Activated CD8-positive, alpha-beta memory T cell treated with anti-CD3 and anti-CD28 coated beads for 4 hours (primary cell): ENCODE measurements around the gene STK32C.
A peak's percentile ranks its signal among the peaks of the same experiment; 100 is the strongest.

Experiments
- DNase-seq, 2 donors: peaks; one replicate each; pipeline ENCODE4 v3.0.0-alpha.2; 2020; ENCODE audit warnings: low read depth in 2 of 2

Gene STK32C

DNA sequence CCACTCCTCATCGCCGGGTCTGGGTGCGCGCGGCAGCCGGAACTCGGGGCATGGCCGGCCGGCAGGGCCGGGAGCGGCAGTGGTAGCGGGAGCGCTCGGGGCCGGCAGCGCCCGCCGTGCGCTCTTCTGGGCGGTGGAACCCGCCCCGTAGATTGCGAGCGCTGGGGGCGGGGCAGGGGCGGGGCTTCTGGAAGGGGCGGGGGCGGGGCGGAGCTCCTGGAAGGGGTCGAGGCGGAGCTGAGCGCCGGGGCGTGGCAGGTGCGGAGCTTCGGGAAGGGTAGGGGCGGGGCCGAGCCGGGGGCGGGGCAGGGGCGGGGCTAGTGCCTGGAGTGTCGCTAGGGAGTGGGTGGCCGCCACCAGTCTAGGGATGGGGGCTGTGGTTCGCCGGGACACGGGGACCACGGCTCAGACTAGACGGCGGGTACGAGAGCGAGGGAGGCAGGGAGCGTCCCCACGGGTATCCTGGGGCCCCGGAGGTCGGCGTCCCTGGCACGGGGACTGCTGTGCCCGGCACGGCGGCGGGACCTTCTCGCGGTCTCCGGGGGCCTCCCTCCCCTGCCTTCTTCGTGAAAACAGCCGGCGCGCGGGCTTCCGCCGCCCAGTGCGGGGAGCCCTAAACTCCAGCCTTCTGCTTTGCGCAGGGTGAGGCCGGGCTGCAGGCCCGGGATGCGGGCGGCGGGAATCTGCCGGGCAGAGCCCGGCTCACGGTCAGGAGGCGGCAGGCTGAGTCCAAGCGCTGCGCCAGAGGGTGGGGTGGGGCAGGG, at the start of gene STK32C:
Gene STK32C, minus strand, starts transcription at position 128 of the 764 bp plus-strand sequence. Its CDS starts 117 bp downstream, at position 11.
- peak; percentile 76 to 82 for DNase-seq

DNA sequence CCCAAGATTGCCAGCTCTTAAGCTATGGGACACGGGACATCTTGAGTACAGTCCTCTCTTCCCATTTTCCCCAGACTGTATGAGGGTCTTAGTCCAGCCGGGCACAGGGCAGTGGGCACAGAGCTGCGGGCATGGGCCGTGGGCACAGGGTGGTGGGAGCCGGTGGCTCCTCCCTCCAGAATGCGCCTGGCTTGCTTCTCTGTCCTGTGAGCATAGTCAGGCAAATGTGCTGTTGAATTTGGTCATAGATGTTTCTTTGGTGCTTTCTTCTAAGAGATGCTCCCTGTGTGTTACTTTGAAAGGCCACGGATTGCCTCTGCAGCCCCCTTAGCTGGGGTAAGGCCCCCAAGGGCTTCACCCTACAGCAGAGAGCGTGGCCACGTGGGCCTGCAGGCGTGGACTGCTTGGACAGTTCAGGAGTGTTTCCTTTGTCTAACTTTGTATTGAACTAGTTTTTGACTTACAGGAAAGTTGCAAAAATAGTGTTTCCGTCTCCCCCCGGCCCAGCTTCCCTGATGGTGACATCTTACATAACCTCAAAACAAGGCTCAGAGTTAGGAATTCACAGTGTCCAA, 49.0 kb upstream of the STK32C start:
- no peak for DNase-seq

DNA sequence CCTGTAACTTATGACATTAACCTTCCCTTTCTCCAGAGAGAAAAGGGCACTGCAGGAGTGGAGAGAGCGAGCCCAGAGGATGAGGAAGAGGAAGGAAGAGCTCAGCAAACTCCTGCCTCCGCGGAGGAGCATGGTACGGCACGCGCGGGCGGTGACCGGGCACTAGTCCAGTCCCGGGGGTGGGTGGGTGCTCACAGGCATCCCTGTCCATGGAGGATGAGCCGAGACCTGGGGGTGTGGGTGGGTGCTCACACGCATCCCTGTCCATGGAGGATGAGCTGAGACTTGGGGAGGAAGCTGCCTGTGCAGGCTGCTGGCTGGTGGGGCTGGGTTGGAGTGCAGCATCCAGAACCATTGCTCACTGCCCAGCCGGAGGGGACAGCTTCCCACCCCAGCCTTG, 48.0 kb upstream of the STK32C start:
- DNase-seq: no peak

DNA sequence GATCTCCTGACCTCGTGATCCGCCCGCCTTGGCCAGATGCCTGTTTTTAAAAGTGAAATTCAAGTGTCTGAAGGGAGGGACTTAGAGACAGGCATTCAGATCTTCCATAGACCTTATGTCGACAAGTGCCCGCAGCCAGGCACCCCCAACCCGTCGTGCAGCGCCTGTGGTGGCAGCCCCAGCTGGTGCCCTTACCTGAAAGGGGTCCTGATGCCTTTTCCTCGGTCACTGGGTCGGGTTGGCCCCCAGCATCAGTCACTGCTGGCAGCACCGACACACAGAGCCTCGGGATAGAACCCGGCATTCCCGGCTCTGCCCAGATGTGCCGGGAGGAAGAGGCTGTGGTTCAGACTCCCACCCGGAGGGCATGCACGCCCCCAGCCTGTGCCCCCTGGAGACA, 47.5 kb upstream of the STK32C start:
- DNase-seq: no peak

DNA sequence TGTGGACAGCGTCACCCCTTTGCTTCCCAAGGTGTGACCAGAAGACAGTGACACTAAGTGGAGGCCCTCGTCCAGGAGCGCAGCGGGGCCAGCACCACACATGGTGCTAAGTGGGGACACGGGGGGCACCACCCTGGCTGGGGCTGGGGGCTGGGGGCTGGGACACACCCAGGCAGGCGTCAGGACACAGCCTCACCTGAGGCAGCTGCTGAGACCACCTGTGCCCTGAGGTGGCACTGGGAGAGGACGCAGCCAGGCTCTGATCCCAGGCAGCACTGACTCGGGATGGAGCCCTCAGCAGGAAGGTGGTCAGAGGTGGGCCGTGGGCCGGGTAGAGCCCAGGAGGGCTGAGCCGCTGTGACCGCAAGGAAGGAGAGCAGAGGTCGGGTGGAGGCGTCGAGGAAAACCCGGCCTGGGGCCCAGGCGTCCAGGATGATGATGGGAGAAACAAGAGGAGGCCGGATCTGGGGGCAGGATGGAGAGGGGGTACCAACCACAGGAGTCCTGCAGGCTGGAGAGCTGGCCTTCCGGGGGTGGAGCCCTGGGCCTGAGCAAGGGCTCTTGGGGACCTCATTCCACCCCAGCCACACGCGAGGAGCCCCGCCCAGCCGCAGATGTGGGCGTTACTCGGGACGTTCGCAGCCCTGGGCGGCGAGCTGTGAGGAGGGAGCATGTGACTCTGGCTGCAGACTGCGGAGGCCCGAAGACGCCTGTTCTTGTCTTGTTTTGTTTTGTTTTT, 46.8 kb upstream of the STK32C start:
- no peak for DNase-seq

DNA sequence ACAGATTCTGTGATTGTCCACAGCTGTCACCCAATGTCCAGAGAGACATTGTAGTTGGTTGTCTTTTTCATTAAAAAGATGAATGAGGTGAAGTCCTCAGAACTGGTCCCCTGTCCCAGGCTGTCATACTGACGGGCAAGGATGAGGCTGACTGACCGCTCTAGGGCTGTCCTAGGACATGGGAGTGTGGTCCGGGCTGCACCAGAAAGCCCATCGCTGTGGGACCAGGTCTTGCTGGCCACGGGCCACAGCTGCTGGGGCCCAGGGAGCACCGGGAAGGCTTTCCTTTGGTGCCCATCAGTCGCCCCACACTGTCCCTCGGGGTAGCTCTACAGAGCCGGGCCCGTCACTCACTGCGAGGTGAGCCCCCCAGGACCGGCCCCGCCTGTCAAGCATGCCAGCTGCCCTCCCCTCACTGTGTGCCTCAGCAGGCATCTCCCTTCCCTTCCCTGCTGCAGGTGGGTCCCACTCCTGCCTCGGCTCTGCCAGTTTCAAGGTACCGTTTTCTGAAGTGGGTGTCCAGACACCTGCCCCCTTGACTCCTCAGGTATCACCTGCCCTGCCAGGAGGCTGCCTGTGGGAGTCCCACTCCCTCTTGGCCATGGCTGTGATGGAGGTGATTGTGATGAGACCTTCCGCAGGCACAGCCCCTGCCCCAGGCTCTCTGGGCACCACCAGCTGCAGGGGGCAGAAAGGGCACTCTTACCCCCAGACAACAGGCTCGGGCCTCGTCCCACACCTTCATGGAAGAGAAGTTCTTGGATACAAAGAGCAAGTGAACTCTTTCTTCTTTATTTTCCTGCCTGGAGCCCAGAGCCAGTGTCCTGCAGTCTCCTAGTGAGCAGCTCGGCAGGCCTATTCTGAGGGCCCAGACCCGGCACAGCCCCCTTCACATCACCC, 46.0 kb upstream of the STK32C start:
- no peak for DNase-seq

DNA sequence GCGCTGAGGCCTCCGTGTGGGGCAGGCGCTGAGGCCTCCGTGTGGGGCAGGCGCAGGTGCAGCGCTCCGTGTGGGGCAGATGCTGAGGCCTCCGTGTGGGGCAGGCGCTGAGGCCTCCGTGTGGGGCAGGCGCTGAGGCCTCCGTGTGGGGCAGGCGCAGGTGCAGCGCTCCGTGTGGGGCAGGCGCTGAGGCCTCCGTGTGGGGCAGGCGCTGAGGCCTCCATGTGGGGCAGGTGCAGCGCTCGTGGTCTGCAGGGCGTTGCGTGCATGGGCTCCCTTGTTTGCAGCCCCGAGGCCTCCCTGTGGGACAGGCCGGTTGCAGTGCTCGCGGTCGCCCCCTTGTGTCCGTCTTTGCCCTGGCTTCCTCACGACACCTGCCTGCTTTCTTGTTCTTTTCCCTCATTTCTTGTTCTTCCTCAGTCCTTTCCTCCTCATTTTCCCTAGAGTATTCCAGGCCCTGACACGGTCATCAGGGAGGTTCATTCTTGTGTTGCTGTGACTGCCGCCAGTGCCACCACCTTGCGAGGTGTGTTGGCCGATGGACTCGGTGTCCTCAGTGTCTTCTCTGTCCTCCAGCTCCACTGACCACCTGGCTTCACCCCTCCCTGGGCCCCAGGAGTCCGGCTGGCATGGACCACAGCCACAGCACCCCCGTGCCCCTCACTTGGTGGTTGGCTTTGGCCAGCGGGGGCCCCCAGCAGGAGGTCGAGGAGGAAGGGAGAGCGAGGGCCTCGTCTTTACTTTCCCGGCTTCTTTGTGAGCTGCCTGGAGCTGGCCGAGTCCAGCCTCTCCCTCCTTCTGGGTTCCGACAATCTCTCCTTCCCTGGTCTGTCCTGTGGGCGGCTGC, 44.9 kb upstream of the STK32C start:
- peak in 1 of 2 donors; percentile 53 for DNase-seq

DNA sequence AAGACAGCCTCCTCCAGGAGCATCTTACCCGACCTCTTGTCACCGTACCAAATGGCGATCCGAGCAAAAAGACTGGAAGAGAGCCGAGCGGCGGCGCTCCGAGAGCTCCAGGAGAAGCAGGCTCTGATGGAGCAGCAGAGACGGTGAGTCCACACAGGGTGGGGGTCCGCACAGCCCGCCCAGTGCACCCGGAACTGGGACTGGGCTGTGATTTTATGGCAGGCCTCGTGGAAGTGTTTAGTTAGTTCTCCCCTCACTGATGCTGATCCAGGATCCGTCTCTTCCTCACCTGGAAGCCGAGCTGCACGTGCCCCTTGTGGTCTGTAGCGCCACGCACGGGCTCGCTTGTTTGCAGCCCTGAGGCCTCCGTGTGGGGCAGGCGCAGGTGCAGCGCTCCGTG, 43.9 kb upstream of the STK32C start:
- DNase-seq: no peak

DNA sequence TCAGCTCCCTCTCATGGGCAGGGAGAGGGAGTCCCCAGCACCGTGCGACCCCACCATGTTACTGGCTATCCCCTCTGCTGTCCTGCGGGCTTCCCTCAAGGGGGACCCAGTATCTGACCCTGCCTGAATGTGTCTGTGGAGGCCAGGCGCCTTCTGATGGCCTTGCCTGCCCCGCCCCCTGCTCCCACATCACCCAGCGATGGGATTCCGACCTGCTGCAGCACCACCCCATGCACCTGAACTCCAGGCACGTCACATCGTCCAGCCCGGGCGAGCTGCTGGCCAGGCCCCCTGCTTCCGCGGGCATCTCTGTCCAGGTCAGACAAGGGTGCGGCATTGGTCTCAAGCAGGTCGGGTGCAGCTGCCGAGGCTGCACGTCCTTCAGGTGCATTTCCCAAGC, 43.2 kb upstream of the STK32C start:
- DNase-seq: no peak

DNA sequence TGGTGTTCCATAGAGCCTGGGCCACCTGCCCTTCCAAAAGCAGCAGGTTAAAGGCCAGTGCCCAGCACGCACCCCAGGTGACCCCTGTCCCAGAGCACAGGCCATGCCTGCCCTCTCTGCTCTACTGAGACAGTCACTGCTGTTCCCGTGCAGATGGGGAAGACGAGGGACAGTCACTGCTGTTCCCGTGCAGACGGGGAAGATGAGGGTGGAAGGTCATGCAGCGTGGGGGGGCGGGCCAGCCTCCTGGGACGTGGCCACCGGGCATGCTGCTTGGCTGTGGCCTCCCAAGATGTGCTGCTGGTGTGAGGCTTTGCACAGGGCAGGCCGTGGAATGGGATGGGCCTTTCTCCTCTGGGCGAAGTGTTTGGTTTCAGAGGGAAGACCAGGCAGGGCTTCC, 42.6 kb upstream of the STK32C start:
- DNase-seq: no peak

DNA sequence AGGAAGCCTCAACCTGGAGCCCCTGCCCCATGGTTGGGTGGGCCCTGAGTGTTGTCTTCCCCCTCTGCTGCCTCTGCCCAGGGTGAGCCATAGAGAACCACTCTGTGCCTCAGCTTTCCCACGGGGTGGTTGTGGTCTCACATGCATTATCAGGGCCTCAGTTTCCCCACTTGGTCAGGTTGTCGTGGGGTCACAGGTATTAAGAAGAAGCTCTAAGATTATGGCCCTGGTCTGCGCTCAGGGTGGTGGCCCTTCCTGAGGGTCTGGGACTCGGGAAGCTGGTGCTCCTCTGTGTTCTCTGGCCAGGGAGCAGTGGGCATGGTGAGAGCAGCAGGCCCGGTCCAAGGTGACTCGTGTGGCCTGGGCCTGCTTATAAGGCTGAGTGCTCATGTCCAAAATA, 42.0 kb upstream of the STK32C start:
- no peak for DNase-seq

DNA sequence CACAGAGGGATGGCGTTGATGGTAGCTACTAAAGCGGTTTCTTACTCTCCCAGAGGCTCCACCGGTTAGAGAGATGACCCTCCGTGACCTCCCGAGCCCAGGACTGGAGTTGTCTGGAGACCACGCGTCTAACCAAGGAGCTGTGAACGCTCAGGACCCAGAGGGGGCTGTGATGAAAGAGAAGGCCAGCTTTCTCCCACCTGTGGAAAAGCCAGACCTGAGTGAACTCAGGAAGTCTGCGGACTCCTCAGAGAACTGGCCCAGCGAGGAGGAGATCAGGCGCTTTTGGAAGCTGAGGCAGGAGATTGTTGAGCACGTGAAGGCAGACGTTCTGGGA, 40.1 kb upstream of the STK32C start:
- DNase-seq: no peak

DNA sequence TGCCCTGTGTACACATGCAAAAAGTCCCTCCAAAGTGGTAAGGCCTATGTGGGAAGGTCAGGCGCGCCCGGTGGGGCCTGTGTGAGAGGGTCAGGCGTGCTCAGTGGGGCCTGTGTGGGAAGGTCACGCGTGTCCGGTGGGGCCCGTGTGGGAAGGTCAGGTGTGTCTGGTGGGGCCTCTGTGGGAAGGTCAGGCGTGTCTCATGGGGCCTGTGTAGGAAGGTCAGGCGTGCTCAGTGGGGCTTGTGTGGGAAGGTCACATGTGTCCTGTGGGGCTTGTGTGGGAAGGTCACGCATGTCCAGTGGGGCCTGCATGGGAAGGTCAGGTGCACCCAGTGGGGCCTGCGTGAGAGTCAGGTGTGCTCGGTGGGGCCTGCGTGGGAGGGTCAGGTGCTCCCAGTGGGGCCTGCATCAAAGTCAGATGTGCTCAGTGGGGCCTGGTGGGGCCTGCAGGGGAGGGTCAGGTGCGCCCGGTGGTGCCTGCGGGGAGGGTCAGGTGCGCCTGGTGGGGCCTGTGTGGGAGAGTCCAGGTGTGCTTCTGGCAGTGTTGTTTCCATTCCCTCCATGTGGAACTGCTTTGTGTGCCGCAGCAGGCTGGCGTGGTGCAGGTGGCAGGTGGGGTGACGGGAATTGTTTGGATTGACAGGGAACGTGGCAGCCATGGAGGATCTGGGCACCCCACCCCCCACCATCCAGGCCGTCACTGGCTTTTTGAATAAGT, 39.6 kb upstream of the STK32C start:
- DNase-seq: no peak

DNA sequence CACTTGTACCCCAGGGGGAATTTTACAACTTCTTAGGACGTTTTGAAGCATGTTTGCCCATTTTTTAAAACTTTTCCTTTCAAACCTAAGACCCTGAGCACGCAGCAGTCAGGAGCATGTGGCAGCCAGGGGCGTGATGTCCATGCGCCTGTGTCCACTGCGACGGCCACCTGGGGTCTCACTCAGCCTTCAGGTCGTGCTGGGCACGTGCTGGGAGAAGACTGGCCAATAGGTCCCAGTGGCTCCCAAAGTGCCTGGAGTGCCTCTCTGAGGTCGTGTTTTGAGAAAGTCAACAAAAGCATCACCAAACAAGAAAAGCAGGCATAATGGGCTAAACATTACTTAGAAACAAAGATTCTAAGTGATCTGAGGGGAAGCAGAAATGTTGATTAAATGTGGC, 39.1 kb upstream of the STK32C start:
- no peak for DNase-seq

DNA sequence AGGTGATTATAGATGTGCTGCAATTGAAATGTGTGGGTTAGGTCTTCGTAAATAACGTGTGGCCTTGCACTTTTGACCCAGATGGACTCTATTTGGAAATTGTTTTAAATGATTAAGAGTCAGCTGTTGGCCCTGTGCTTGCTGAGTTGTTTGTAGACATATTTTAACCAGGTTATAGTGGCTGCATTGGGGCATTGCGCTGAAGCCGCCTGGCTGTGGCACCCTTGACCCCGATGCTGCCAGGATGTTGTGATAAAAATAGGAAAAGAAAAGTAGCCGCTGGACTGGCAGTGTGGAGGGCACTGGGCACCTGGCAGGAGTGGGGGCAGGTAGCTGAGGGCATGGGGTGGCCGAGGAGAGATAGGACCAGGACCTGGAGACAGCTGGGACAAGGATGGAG, 37.6 kb upstream of the STK32C start:
- DNase-seq: no peak

DNA sequence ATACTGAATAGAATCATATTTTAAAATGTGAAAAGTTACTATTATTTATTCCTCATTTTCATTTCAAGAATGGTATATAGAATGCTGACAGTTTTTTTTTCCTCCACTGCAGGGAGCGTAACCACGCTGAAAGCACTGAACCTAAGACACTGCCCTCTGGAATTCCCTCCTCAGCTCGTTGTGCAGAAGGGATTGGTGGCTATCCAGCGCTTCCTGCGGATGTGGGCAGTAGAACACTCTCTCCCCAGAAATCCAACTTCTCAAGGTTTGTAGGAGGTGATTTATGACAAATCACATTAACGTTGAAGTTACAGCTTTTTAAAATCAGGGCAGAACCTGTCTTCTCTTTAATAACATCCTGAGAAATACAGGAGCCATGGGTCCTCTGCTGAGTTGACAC, 36.6 kb upstream of the STK32C start:
- no peak for DNase-seq

DNA sequence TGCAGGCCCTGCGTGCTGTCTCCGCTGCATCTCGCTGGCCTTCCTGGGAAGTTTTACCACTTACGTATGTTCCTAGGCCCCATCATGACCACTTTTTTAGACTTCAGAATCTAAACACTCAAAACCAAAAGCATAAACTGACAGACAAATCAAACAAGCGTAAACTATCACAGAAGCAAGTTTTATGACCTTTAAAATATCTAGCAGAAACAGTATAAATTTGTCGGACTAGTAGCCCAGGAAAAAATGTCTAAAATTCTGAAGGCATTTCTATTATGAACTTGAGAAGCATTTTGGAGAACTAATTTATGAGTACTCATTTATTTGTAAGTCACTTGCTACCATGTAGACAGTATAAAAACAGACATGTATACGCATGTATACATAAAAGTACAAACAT, 34.8 kb upstream of the STK32C start:
- no peak for DNase-seq

DNA sequence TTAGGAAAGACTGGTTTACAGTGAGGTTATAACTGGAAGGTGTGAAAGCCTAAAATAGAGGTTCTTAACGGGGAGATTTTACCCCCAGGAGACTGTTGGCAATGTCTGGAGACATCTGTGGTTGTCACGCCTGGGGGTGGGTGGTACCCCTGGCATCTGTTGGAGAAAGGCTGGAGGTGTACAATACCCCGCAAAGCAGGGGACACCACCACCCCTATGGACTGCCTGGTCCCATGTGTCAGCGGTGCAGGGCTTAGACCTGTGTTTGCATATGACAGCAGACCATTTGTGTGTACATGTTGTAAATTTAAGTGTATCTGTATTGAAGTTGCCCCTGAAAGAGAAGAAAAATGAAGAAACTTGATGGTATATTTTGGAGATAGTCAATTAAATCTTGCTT, 34.0 kb upstream of the STK32C start:
- DNase-seq: no peak

DNA sequence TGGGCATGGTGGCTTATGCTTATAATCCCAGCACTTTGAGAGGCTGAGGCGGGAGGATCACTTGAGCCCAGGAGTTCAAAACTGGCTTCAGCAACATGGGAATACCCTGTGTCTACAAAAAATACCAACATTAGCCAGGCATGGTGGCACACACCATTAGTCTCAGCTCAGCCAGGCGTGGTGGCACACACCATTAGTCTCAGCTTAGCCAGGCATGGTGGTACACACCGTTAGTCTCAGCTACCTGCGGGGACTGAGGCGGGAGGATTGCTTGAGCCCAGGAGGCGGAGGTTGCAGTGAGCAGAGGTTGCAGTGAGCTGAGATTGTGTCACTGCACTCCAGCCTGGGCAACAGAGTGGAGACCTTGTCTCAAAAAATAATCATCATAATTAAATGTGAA, 33.3 kb upstream of the STK32C start:
- DNase-seq: no peak

DNA sequence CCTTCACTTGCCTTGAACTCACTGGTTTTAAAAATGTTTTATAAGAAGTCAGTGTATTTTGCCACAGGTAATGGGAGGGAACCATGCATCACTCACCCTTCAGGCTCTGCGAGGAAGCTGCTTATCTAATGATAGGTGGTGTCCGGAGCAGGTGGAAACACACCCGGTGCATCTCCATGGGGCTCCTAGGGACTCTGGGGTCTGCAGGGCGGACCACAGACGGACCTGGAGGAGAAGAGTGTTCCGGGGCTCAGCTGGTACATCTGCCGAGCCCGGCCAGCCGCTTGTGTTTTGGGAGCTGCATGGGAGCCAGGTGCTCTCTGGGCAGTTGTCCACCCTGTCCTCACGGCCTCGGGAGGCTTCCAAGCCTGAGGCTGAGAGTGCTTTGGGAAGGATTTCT, 31.5 kb upstream of the STK32C start:
- DNase-seq: no peak

DNA sequence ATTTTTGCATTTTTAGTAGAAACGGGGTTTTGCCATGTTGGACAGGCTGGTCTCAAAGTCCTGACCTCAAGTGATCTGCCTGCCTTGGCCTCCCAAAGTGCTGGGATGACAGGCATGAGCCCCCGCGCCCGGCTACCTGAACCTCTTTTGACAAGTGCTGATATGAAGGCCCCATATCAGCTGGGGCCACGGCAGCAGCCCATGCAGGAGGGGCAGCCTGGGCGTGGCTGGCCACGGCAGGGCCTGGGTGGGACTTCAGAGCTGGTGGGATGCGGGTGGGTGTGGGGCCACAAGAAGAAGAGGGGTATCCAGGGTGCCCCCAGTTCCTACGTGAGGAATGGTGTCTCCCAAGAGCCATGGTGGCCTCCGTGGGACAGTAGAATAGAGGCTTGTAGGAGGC, 31.1 kb upstream of the STK32C start:
- DNase-seq: no peak
